GM21390 (cell line): Measurements from ENCODE around the gene CHDH.

Experiments used
- ATAC-seq: cut with Tn5 transposase; IDR thresholded peaks from one replicate; pipeline ENCODE4 v1.9.1; 2021; ENCODE audit not compliant: unreplicated experiment

The CHDH gene

GRCh38 chr3:53846134-53846850 is at the start of gene CHDH, which contains the start of gene IL17RB:
Gene CHDH (minus strand): TSS chr3:53846419. CDS start chr3:53824008, 22,411 bp downstream.
Gene IL17RB (plus strand): TSS chr3:53846568. CDS start chr3:53846589, 21 bp downstream.
- ATAC-seq = peak; percentile 53

- ATAC-seq = no peak
Measured at GRCh38 chr3:53892286-53892637, 46.0 kb upstream of the CHDH start.

GRCh38 chr3:53891497-53892285 is 45.5 kb upstream of the CHDH start, which contains the start of gene SELENOK:
Gene SELENOK (minus strand): TSS chr3:53891859.
- ATAC-seq = peak; percentile 94

- ATAC-seq = peak; percentile 17
Measured at GRCh38 chr3:53890726-53891475, 44.7 kb upstream of the CHDH start.

- ATAC-seq = no peak
Measured at GRCh38 chr3:53888232-53888631, 42.0 kb upstream of the CHDH start.

GRCh38 chr3:53887446-53887845 is 41.2 kb upstream of the CHDH start:
- ATAC-seq = no peak

GRCh38 chr3:53885239-53885638 is 39.0 kb upstream of the CHDH start:
- no peak for ATAC-seq

- no peak for ATAC-seq
Measured at GRCh38 chr3:53884623-53885022, 38.4 kb upstream of the CHDH start.

GRCh38 chr3:53883008-53883407 is 36.8 kb upstream of the CHDH start:
- no peak for ATAC-seq

DNA sequence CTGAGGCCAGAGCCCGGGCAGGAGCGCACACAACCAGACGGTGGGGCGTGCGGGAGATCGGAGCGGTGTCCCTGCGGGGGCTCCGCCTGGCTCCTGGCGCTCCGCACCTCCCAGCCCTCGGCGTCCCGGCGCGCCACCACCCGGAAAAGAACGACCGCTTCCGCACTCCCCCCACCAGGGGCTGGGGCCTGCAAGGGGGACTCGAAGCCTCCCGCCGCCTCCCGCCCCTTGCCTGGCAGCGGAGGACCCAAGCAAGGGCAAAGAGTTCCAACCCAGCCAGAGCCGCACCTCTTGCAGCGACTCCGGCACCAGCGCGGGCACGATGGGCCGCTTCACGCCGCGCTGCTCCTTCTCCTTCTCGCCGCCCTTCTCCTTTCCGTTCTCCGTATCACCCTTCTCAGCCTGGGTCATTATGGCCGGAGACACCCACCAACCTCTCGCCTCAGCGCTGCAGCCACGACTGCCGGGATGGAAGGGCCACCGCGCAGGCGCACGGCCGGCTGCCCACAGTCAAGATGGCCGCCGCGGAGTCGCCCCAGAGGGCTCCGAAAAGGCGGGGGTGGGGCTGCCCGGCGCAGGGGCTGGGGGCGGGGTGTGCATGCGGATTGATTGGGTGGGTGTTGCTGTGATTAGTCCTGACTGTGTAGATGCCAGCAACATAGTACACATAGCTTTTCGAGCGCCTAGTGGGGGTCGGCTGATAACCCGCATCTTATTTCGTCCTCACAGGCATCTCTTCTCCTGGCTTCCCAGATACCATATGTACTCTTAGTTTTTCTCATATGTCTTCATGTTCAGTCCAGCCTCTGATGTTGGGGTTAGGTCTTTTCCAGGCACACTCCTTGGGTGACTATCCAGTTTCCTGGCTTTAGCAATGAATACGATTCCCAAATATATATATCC is 35.7 kb upstream of the CHDH start, which contains the start of gene ACTR8:
TSS of gene ACTR8 (minus strand) at position 462 of the 903 bp plus-strand sequence. CDS start at position 411, 51 bp downstream.
- ATAC-seq = peak; percentile 86

GRCh38 chr3:53880396-53881345 is 34.5 kb upstream of the CHDH start:
- no peak for ATAC-seq

DNA sequence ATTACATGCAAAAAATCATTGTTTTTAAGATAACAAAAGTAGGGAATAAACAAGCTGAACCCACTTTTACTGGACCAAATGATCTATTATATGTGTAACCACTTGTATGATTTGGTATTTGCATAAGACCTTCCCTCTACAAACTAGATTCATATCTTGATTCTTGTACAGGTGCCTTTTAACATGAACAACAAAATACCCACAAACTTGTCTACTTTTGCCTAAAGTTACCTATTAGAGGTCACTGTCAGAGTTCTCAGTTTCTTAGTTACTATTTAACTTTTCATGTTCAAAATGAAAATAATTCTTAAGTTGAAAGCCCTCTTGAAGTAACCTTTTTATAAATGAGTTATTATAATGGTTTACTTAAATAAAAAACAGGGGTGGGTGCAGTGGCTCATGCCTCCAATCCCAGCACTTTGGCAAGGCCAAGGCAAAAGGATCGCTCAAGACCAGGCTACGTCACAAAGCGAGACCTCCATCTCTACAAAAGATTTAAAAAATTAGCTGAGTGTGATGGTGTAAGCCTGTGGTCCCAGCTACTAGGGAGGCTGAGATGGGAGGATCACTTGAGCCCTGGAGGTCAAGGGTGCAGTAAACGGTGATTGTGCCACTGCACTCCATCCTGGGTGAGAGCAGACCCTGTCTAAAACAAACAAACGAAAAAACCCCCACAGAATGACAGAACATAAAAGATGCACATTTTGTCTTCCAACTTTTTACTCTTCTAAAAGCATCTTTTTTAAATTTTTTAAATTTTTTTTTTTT is 19.7 kb upstream of the CHDH start:
- no peak for ATAC-seq

- peak; percentile 57 for ATAC-seq
Measured at GRCh38 chr3:53863145-53863544, 16.9 kb upstream of the CHDH start.

DNA sequence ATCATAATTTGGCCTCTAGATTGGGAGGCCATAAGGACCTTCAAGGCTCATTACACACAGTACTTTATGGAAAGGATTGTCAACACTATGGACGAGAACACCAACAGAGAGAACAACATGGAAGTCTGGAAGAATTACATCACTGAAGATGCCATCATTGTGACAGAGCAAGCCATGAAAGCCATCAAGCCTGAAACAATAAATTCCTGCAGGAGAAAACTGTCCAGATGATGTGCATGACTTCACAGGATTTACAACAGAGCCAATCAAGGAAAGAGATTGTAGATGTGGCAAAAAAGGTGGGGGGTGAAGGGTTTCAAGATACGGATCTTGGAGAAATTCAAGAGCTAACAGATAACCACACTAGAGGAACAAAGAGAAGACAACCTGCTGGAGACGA is 16.0 kb upstream of the CHDH start:
- ATAC-seq = no peak

GRCh38 chr3:53860196-53860595 is 14.0 kb upstream of the CHDH start:
- no peak for ATAC-seq

DNA sequence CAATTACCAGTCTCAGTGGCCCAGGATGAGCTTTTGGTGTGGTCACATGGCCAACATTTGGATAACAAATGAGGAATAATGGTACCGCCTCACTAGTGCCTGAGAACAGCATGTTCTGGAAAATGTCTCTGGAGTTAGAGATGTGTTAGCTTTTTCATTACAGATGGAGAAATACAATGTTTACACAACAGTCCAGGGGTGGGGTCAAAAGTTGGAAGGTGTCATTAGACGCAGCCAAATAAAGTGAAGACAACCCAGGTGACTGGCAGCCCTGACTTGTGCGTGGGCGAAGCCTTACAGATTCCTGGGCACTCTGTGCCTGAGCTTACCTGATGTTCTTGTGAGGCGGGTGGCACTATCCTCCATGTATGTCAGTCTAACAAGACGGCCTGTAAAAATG is 13.0 kb upstream of the CHDH start:
- no peak for ATAC-seq

DNA sequence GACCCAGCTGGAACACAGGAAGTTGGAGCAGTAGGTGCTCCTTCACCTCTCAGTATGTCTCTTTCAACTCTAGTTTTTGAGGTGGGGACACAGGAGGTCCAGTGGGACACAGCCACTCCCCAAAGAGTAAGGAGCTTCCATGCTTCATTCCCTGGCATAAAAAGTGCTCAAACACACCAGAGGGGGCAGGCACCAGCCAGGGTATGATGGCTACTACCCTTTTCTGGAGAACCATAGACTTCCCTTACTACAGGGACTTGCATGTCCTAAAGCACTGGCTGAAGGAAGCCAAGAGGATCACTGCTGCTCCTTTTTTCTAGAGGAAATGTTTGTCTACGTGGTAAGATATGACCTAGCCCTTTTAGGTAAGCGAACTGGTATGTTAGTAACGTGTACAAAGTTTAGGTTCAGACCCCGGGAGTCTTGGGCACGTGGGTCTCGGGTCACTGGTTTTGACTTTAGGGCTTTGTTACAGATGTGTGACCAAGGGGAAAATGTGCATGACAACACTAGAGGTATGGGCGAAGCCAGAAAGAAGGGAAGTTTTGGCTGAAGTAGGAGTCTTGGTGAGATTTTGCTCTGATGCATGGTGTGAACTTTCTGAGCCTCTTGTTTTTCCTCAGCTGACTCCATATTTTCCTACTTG is 12.0 kb upstream of the CHDH start:
- ATAC-seq = no peak

- ATAC-seq = no peak
Measured at GRCh38 chr3:53856964-53857363, 10.7 kb upstream of the CHDH start.
